HepG2 (cell line): Measurements from ENCODE around the gene PRKAR1A. TPM values are rescaled to one million over a fixed set of nuclear protein-coding genes. Genes with fewer than 3 reads are reported as not detected.

ENCODE experiments used
- BATF2 ChIP-seq: sonication (generic); formaldehyde crosslinking; IDR thresholded peaks from 2 replicates; pipeline ENCODE4 v1.8.0; 2022; ENCODE audit warnings: mild to moderate bottlenecking, missing genetic modification reagents, moderate library complexity
- DR1 ChIP-seq: sonication (generic); formaldehyde crosslinking; IDR thresholded peaks from 2 replicates; pipeline ENCODE4 v1.8.0; 2021; ENCODE audit warnings: mild to moderate bottlenecking, missing genetic modification reagents, inconsistent platforms
- ELF4 ChIP-seq: sonication (generic); formaldehyde crosslinking; IDR thresholded peaks from 2 replicates; pipeline ENCODE4 v1.5.0; 2020; ENCODE audit warnings: missing genetic modification reagents, mild to moderate bottlenecking, moderate library complexity, borderline replicate concordance
- FOXA3 ChIP-seq: IDR thresholded peaks from 2 replicates; pipeline ENCODE4 v1.6.1; 2016; ENCODE audit warnings: missing genetic modification reagents, missing compliant biosample characterization
- GZF1 ChIP-seq: sonication (generic); formaldehyde crosslinking; IDR thresholded peaks from 2 replicates; pipeline ENCODE4 v1.5.1; 2020; ENCODE audit warnings: mild to moderate bottlenecking, missing genetic modification reagents
- HMG20A ChIP-seq: IDR thresholded peaks from 2 replicates; pipeline ENCODE4 v1.6.1; 2016; ENCODE audit warnings: borderline replicate concordance
- HNF4G ChIP-seq, 2 experiments: sonication (generic) in 1 of 2; formaldehyde crosslinking in 1 of 2; IDR thresholded peaks; 2 replicates each; pipeline versions ENCODE4 v1.4.0 to v1.6.1; 2011 to 2020; ENCODE audit warnings: borderline replicate concordance in 2 of 2, low read depth in 2 of 2, mild to moderate bottlenecking in 2 of 2, low read length in 1 of 2, missing genetic modification reagents in 1 of 2, moderate library complexity in 1 of 2
- HNRNPL ChIP-seq: fragments of 200-400 bp; formaldehyde crosslinking; IDR thresholded peaks from 2 replicates; pipeline ENCODE4 v1.6.1; 2017; ENCODE audit warnings: mild to moderate bottlenecking, low read depth, low read length
- HOXA9 ChIP-seq: sonication (generic); formaldehyde crosslinking; IDR thresholded peaks from 2 replicates; pipeline ENCODE4 v1.8.1; 2022; ENCODE audit warnings: missing genetic modification reagents, mild to moderate bottlenecking, moderate library complexity, borderline replicate concordance
- IKZF5 ChIP-seq: IDR thresholded peaks from 2 replicates; pipeline ENCODE4 v1.6.1; 2018; ENCODE audit warnings: missing genetic modification reagents, mild to moderate bottlenecking, missing compliant biosample characterization
- KDM3A ChIP-seq: IDR thresholded peaks from 2 replicates; pipeline ENCODE4 v1.6.1; 2018; ENCODE audit warnings: low read depth, missing compliant biosample characterization
- NR2F1 ChIP-seq, 2 experiments: fragments of 450-650 bp in 1 of 2; formaldehyde crosslinking in 1 of 2; IDR thresholded peaks; 2 replicates each; pipeline versions ENCODE4 v1.5.0 to v1.6.1; 2016 to 2020; ENCODE audit warnings: mild to moderate bottlenecking in 1 of 2, missing compliant biosample characterization in 1 of 2, missing genetic modification reagents in 1 of 2, moderate library complexity in 1 of 2
- PLRG1 ChIP-seq: fragments of 450-650 bp; conservative IDR thresholded peaks from 2 replicates; pipeline ENCODE4 v1.6.1; 2016
- RORA ChIP-seq: sonication (generic); formaldehyde crosslinking; IDR thresholded peaks from 2 replicates; pipeline ENCODE4 v1.5.0; 2020; ENCODE audit warnings: mild to moderate bottlenecking, missing genetic modification reagents, moderate library complexity
- SUZ12 ChIP-seq: fragments of 150-350 bp; IDR thresholded peaks from 2 replicates; pipeline ENCODE4 v1.6.1; 2014; ENCODE audit warnings: low read depth, low read length
- TBL1XR1 ChIP-seq: fragments of 150-350 bp; IDR thresholded peaks from 2 replicates; pipeline ENCODE4 v1.6.1; 2014; ENCODE audit warnings: borderline replicate concordance, low read length; ENCODE audit not compliant: partially characterized antibody
- ZFP36L2 ChIP-seq: sonication (generic); formaldehyde crosslinking; IDR thresholded peaks from 2 replicates; pipeline ENCODE4 v1.4.0; 2020; ENCODE audit warnings: missing genetic modification reagents
- ZNF337 ChIP-seq: sonication (generic); formaldehyde crosslinking; IDR thresholded peaks from 2 replicates; pipeline ENCODE4 v1.5.1; 2020; ENCODE audit warnings: missing genetic modification reagents, low read depth, mild to moderate bottlenecking, borderline replicate concordance
- ZNF367 ChIP-seq: sonication (generic); formaldehyde crosslinking; IDR thresholded peaks from 2 replicates; pipeline ENCODE4 v1.4.0; 2020; ENCODE audit warnings: missing genetic modification reagents, borderline replicate concordance
- ZNF574 ChIP-seq: sonication (generic); formaldehyde crosslinking; IDR thresholded peaks from 2 replicates; pipeline ENCODE4 v1.4.0; 2020; ENCODE audit warnings: missing genetic modification reagents
- ZSCAN9 ChIP-seq: IDR thresholded peaks from 2 replicates; pipeline ENCODE4 v1.6.1; 2016; ENCODE audit warnings: borderline replicate concordance
- polyA plus RNA-seq, 8 experiments: library from polyadenylated mRNA; depleted of rRNA in 3 of 8; stranded (reverse) in 7 of 8; unstranded in 1 of 8; fragments of >200 nt; fragmentation: Illumina TruSeq in 4 of 8; extraction: Trizol in 4 of 8; gene quantifications; 2 replicates each; pipeline versions ENCODE4 v1.2.1 to v1.2.3, GENCODE V29; 2011 to 2016; ENCODE audit warnings: low read depth in 4 of 8, missing spikeins in 1 of 8, mixed read lengths in 1 of 8; ENCODE audit not compliant: insufficient read depth in 1 of 8
- total RNA-seq, 5 experiments: library from RNA; depleted of rRNA; stranded (reverse); fragments of >200 nt; fragmentation: Illumina TruSeq; extraction: Trizol; gene quantifications; 2 replicates each; pipeline ENCODE4 v1.2.3, GENCODE V29; 2016; ENCODE audit warnings: low read depth in 1 of 5
- TF ChIP-seq, protein P1 (sequence below): sonication (generic); formaldehyde crosslinking; IDR thresholded peaks from 2 replicates; pipeline ENCODE4 v1.4.0; 2020; ENCODE audit warnings: missing genetic modification reagents
- TF ChIP-seq, protein P2 (sequence below): sonication (generic); formaldehyde crosslinking; IDR thresholded peaks from 2 replicates; pipeline ENCODE4 v1.8.1; 2023; ENCODE audit warnings: mild to moderate bottlenecking, missing genetic modification reagents, borderline replicate concordance
- TF ChIP-seq, protein P3 (sequence below): sonication (generic); formaldehyde crosslinking; IDR thresholded peaks from 2 replicates; pipeline ENCODE4 v1.8.1; 2023; ENCODE audit warnings: mild to moderate bottlenecking, missing genetic modification reagents

PRKAR1A gene
- total and polyA plus RNA-seq, 2 of the 13 experiments (the other 11 are each of a cell fraction or from before 2014, with no cell fraction given) = 265 to 266 TPM

DNA sequence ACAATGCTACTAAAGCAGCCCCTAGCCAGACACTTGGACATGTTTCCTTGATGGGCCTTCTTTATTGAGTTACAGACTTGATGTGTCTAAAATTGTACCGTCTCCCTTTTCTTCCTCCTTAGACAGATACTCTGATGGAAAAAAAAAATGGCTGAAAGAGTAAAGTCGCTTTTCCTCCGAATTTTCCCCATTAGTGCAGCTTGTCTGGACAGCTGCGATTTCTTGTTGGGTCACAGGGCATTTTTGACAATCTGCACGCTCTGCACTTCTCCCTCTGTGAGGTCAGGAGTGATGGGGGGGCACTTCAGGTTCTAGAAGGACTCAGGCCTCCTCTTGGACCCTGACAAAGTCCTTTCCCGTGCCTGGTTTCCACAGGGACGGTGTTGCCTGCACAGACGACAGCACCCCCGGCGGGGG is 968 bp upstream of the PRKAR1A start (continued):
- no peak for TF ChIP-seq RORA (CRISPR knock-in tag)
- 0 out of 2 replicates have a peak, but pooled peaks have one; percentile 86 for TF ChIP-seq ZNF337 (CRISPR knock-in tag)
- 0 out of 2 replicates have a peak, but pooled peaks have one; percentile 30 for TF ChIP-seq HMG20A (CRISPR knock-in tag)
- TF ChIP-seq KDM3A (CRISPR knock-in tag) = peak; percentile 32
- TF ChIP-seq ZNF367 (CRISPR knock-in tag) = no peak
- TF ChIP-seq ZNF574 = no peak
- TF ChIP-seq HNF4G (IDR thresholded peaks at IDR 0.05; ENCODE audit: borderline replicate concordance, low read depth, low read length) = 0 out of 2 replicates have a peak, but pooled peaks have one; percentile 52
- no peak for TF ChIP-seq HNF4G (CRISPR knock-in tag; IDR thresholded peaks at IDR 0.05; ENCODE audit: borderline replicate concordance, low read depth)
- 0 out of 2 replicates have a peak, but pooled peaks have one; percentile 42 for TF ChIP-seq IKZF5 (CRISPR knock-in tag)
- TF ChIP-seq, protein P1, sequence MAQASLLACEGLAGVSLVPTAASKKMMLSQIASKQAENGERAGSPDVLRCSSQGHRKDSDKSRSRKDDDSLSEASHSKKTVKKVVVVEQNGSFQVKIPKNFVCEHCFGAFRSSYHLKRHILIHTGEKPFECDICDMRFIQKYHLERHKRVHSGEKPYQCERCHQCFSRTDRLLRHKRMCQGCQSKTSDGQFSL (CRISPR knock-in tag) = peak; percentile 85
- TF ChIP-seq ZSCAN9 = 0 out of 2 replicates have a peak, but pooled peaks have one; percentile 10
- no peak for TF ChIP-seq DR1
- TF ChIP-seq BATF2 (CRISPR knock-in tag) = no peak
- no peak for TF ChIP-seq GZF1
- no peak for TF ChIP-seq TBL1XR1
- TF ChIP-seq HNRNPL = no peak
- TF ChIP-seq FOXA3 (CRISPR knock-in tag) = no peak; the same call in 1 of the 2 replicates
- TF ChIP-seq, protein P2, sequence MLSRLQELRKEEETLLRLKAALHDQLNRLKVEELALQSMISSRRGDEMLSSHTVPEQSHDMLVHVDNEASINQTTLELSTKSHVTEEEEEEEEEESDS (CRISPR knock-in tag) = no peak
- TF ChIP-seq, protein P3, sequence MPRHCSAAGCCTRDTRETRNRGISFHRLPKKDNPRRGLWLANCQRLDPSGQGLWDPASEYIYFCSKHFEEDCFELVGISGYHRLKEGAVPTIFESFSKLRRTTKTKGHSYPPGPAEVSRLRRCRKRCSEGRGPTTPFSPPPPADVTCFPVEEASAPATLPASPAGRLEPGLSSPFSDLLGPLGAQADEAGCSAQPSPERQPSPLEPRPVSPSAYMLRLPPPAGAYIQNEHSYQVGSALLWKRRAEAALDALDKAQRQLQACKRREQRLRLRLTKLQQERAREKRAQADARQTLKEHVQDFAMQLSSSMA = peak; percentile 18; the same call in 1 of the 2 replicates
- TF ChIP-seq HOXA9 (CRISPR knock-in tag) = no peak
- no peak for TF ChIP-seq ZFP36L2 (CRISPR knock-in tag)
- no peak for TF ChIP-seq PLRG1
- no peak for TF ChIP-seq SUZ12
- 0 out of 4 replicates have a peak, but pooled peaks of 1 of the 2 experiments have one; percentile 4 for TF ChIP-seq NR2F1 (CRISPR knock-in tag; IDR thresholded peaks at IDR 0.05)
- peak; percentile 80; the same call in 1 of the 2 replicates for TF ChIP-seq ELF4 (CRISPR knock-in tag)
